GM12892 (cell line): ENCODE results near the gene KLHL17.

Experiments
- POLR2A ChIP-seq: IDR thresholded peaks from 2 replicates; pipeline ENCODE4 v1.6.1; 2011; ENCODE audit warnings: low read depth, low read length, control low read depth
- TAF1 ChIP-seq: IDR thresholded peaks from 2 replicates; pipeline ENCODE4 v1.6.1; 2011; ENCODE audit warnings: low read depth, mild to moderate bottlenecking, control low read depth, low read length, borderline replicate concordance

- no peak for TF ChIP-seq POLR2A
- TF ChIP-seq TAF1, result no peak
These were observed 37.0 kb upstream of the KLHL17 start, which contains the start of gene SAMD11 for GRCh38 chr1:923131-923990.
